ENCODE results near the gene HIBCH. TPM values are rescaled to one million over a fixed set of nuclear protein-coding genes. Genes with fewer than 3 reads are reported as not detected.
"Not testable (repeated sequence)": the region's sequence is repeated elsewhere in the genome, so short reads cannot be mapped to it uniquely, and the experiment has no call there.

The HIBCH gene
- total RNA-seq, 1 donor from 2014 or later = 29.1 TPM

- Mint-ChIP-seq H3K36me3 (ENCODE audit: low read depth) (no peaks in the 10 kb centered on the region), H3K27me3 (peaks cover 31% of the 10 kb centered on the region), H3K4me1 (no peaks in the 10 kb centered on the region), H3K4me3 (no peak overlapping the region), H3K27ac (no peak overlapping the region), H3K9me3 (no peaks in the 10 kb centered on the region)
- intact Hi-C loops (cut with micrococcal nuclease) = loop anchor here (5.0 kb wide), 1 partner anchor 38 kb away; no protein-coding TSS in a partner anchor
- DNase-seq = no peak
Observed at GRCh38 chr2:190334479-190335224, 15.0 kb upstream of the HIBCH start.

DNA sequence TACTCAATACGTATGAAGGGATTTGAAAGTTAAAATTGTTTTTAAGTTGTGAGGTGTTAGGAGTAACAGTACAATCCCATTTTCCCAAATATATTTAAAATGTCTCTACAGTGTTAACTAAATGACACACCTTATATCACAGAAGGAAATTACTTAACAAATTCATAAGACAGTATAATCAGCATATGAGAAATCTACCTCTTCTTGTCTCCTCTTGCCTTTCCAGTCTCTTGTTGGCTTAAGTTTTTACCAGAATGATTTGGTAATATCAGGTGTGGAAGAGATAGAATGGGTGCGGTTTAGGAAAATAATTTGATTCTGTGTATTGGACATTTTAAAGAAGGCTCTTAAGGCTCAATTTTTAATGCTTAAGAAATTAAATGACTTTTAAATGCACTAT is 14.3 kb upstream of the HIBCH start:
- DNase-seq = no peak
- H3K9me3 Mint-ChIP-seq = no peaks in the 10 kb centered on the region
- intact Hi-C loops (cut with micrococcal nuclease) = loop anchor here (5.0 kb wide), 1 partner anchor 38 kb away; no protein-coding TSS in a partner anchor
- no peaks in the 10 kb centered on the region for H3K36me3 Mint-ChIP-seq (ENCODE audit: low read depth)
- no peak overlapping the region for H3K27ac Mint-ChIP-seq
- no peaks in the 10 kb centered on the region for H3K4me1 Mint-ChIP-seq
- peaks cover 30% of the 10 kb centered on the region for H3K27me3 Mint-ChIP-seq
- H3K4me3 Mint-ChIP-seq = no peak overlapping the region

- DNase-seq = no peak
- H3K27me3 Mint-ChIP-seq = peaks cover 30% of the 10 kb centered on the region
- no peaks in the 10 kb centered on the region for H3K4me1 Mint-ChIP-seq
- intact Hi-C loops (cut with micrococcal nuclease) = loop anchor here (5.0 kb wide), 1 partner anchor 39 kb away; no protein-coding TSS in a partner anchor
- no peak overlapping the region for H3K4me3 Mint-ChIP-seq
- no peaks in the 10 kb centered on the region for H3K36me3 Mint-ChIP-seq (ENCODE audit: low read depth)
- H3K9me3 Mint-ChIP-seq = no peaks in the 10 kb centered on the region
- no peak overlapping the region for H3K27ac Mint-ChIP-seq
Observed at GRCh38 chr2:190333395-190333794, 13.8 kb upstream of the HIBCH start.

DNA sequence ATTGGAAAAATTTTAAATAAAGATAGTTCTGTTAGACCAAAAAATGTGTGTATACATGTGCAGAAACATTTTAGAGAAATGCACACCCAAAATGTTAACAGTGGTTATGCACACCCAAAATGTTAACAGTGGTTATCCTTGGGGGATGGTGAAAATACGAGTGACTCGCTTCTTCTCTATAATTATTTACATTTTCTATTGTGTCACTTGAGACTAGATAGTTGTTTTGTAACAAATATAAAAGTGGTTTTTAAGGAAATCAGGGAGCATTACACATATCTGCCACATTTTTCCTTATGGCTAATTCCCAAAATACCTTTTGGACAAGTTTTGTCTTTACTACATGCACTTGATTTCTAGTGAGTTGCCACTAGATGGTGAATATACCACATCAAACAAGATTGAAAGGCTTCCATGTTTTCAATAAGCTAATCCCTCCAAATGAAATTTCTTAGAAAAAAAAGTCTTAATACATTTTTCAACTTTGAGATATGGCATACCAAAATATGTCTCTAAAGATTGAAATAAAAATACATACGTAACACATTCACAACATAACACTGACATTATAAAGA is 9.0 kb upstream of the HIBCH start:
- H3K9me3 Mint-ChIP-seq = no peaks in the 10 kb centered on the region
- no peaks in the 10 kb centered on the region for H3K4me1 Mint-ChIP-seq
- H3K27me3 Mint-ChIP-seq = peaks cover 42% of the 10 kb centered on the region
- H3K4me3 Mint-ChIP-seq = no peak overlapping the region
- intact Hi-C loops (cut with micrococcal nuclease) = no loop called here
- no peaks in the 10 kb centered on the region for H3K36me3 Mint-ChIP-seq (ENCODE audit: low read depth)
- no peak for DNase-seq
- H3K27ac Mint-ChIP-seq = no peak overlapping the region

DNA sequence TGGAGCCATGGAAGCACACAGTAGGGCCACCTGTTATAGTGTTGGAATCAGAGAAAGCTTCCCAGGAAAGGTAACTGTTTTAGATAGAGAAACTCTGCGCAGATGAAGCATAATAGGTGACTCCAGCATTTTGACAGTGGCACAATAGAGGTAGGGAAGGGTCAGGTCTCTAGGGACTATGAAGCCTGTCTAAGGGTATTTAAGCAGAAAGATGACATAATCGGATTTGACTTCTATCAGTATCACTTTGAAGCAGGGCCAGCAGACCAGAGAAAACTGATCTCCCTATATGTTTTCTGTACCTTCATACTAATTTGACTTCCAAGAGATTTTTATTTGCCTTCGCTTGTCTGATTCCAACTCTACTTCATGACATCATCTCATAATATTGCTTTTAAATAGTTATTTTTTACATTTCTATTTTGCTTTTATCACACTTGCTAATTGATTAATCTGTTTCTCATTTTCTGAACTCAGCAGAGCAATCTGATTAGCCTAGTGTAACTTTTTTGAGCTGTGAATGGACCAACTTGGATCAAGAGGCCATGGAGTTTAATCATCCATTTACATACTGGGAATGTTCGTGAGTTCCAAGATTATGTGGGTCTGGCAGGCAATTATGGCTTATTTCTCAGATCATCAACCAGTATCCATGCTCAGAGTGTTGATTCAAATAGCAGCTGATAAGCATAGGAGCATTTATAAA is 8.4 kb upstream of the HIBCH start:
- H3K27ac Mint-ChIP-seq = no peak overlapping the region
- intact Hi-C loops (cut with micrococcal nuclease) = no loop called here

DNA sequence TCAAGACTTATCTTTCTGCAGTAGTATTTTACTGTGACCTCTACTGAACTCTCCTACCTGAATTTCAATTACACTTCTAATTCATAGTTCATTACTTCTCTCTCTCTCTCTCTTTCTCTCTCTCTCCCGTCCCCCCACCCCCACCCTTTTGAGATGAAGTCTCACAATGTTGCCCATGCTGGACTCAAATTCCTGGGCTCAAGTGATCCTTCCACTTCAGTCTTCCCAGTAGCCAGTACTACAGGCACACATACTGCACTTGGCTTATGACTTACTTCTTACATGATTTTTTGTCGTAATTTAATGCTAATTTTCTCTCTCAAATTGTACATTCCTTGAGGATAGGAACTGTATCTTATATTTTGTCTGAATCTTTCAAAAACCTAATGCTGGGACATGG is 6.0 kb upstream of the HIBCH start:
- intact Hi-C loops (cut with micrococcal nuclease) = no loop called here
- Mint-ChIP-seq H3K4me1 (peaks cover 4% of the 10 kb centered on the region), H3K4me3 (no peak overlapping the region), H3K27ac (no peak overlapping the region), H3K27me3 (peaks cover 30% of the 10 kb centered on the region), H3K9me3 (no peaks in the 10 kb centered on the region), H3K36me3 (ENCODE audit: low read depth) (no peaks in the 10 kb centered on the region)
- no peak for DNase-seq

More for the DNA sequence above, 8.4 kb upstream of the HIBCH start:
- DNase-seq = peak; percentile 26
- H3K4me1 Mint-ChIP-seq = no peaks in the 10 kb centered on the region
- no peak overlapping the region for H3K4me3 Mint-ChIP-seq
- H3K36me3 Mint-ChIP-seq (ENCODE audit: low read depth) = no peaks in the 10 kb centered on the region
- peaks cover 40% of the 10 kb centered on the region for H3K27me3 Mint-ChIP-seq
- no peaks in the 10 kb centered on the region for H3K9me3 Mint-ChIP-seq

DNA sequence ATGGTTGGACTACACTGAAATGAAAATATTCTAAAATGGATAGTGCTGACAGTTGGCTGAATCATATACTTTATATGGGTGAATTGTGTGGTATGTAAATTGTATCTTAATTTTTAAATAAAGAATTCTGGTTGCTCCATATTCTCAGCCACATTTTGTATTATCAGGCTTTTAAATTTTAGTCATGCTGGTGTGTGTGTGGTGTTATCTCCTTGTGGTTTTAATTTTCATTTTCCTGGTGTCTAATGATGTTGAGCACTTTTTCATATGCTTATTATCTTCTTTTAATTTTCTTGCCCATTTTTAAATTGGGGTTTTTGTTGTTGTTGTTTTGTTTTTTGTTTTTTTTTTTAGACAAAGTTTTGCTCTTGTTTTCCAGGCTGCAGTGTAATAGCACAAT is 3.8 kb upstream of the HIBCH start:
- peaks cover 18% of the 10 kb centered on the region for H3K4me1 Mint-ChIP-seq
- H3K27me3 Mint-ChIP-seq = peaks cover 18% of the 10 kb centered on the region
- no peak overlapping the region for H3K4me3 Mint-ChIP-seq
- H3K36me3 Mint-ChIP-seq (ENCODE audit: low read depth) = peaks cover 3% of the 10 kb centered on the region
- no peaks in the 10 kb centered on the region for H3K9me3 Mint-ChIP-seq
- no peak for DNase-seq
- no peak overlapping the region for H3K27ac Mint-ChIP-seq
- intact Hi-C loops (cut with micrococcal nuclease) = no loop called here

DNA sequence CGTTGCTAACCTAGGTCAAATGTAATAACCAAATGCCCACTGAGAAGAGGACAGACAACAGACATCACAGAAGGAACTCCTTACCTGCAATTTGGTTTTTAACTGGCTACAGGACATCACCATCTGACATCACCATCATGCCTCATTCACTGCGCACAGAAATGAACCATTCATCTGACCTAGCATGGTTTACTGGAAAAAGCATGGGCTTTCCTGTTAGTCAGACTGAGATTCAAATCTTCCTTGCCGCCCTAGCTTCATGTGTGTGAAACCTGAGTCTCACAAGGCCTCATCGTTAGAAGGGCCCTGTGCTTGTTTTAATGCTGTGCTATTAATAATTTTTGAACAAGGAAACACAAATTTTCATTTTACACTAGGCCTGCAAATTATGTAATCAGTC is 1.1 kb upstream of the HIBCH start:
- intact Hi-C loops (cut with micrococcal nuclease) = loop anchor here (1.0 kb wide), 4 partner anchors 24 to 402 kb away; partner anchors contain the start of genes MFSD6 and NEMP2
- Mint-ChIP-seq H3K4me3 (peak overlapping the region; percentile 95), H3K9me3 (no peaks in the 10 kb centered on the region), H3K27me3 (peaks cover 6% of the 10 kb centered on the region), H3K36me3 (ENCODE audit: low read depth) (peaks cover 3% of the 10 kb centered on the region), H3K27ac (peak overlapping the region; percentile 80), H3K4me1 (peaks cover 30% of the 10 kb centered on the region)
- peak; percentile 68 for DNase-seq

DNA sequence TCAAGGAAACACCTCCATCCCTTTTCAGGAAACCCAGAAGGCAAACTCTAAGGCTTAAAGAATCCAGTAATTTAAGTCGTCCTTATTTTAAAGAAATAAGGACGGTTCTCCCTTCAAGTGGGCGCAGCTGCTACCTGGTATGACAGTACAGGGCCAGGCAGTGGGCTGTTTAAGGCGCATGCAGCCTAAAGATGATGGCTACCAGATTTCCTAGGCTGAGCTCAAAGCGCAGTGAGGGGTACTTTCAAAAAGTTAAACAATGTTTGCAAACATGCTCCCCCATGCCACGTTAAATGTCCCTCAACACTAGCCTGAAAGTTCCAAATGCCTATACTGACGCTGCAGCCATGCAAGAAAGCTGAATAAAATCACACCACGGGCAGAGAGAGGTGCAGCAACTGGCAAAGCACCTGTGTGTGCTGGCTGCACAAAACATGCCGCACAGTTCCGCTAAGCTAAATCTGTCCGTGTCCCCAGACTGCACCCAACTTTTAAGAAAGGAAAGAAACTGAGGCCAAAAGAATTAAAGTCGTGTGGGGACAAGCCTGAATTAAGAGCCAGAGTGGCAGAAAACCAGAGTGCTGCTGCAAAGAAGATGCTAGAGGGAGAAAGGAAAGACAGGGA is 583 bp downstream of the HIBCH start:
- peak overlapping the region; percentile 95 for H3K4me3 Mint-ChIP-seq
- intact Hi-C loops (cut with micrococcal nuclease) = loop anchor here (1.0 to 10.0 kb wide), 4 partner anchors 86 to 874 kb away; partner anchors contain the start of genes ASNSD1, ORMDL1, PMS1 and WDR75
- DNase-seq = peak; percentile 78
- H3K36me3 Mint-ChIP-seq (ENCODE audit: low read depth) = peaks cover 5% of the 10 kb centered on the region
- no peaks in the 10 kb centered on the region for H3K27me3 Mint-ChIP-seq
- no peaks in the 10 kb centered on the region for H3K9me3 Mint-ChIP-seq
- H3K4me1 Mint-ChIP-seq = peaks cover 35% of the 10 kb centered on the region
- H3K27ac Mint-ChIP-seq = peak overlapping the region; percentile 85

DNA sequence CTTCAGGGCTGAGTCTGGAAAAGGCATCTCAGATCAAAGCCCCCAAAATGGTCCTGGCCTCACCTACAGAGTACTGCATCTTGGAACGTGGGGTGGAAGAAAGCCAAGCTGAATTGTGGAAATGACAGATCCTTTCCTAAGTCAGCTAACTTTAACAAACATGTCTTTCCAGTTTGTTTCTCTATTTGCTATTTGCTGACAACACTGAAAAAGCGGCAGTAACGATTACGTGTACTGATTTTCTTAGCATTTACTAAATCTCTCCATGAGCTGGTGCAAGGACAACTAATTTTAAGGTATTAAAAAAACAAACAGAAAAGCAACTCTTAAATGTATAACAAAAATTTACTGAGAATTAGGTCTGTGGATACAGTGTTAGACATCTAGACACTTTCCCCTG is 1.1 kb downstream of the HIBCH start:
- intact Hi-C loops (cut with micrococcal nuclease) = loop anchor here (2.0 to 10.0 kb wide), 3 partner anchors 86 to 874 kb away; partner anchors contain the start of genes ASNSD1 and WDR75
- H3K27me3 Mint-ChIP-seq = no peaks in the 10 kb centered on the region
- H3K4me3 Mint-ChIP-seq = peak overlapping the region; percentile 95
- peaks cover 5% of the 10 kb centered on the region for H3K36me3 Mint-ChIP-seq (ENCODE audit: low read depth)
- peaks cover 35% of the 10 kb centered on the region for H3K4me1 Mint-ChIP-seq
- DNase-seq = no peak
- no peak overlapping the region for H3K27ac Mint-ChIP-seq
- no peaks in the 10 kb centered on the region for H3K9me3 Mint-ChIP-seq

- Mint-ChIP-seq H3K27me3 (no peaks in the 10 kb centered on the region), H3K4me1 (peaks cover 28% of the 10 kb centered on the region), H3K27ac (no peak overlapping the region), H3K9me3 (no peaks in the 10 kb centered on the region), H3K4me3 (no peak overlapping the region), H3K36me3 (ENCODE audit: low read depth) (peaks cover 10% of the 10 kb centered on the region)
- intact Hi-C loops (cut with micrococcal nuclease) = loop anchor here (2.0 to 10.0 kb wide), 3 partner anchors 226 to 870 kb away; partner anchors contain the start of genes ASNSD1 and WDR75
- no peak for DNase-seq
Observed at GRCh38 chr2:190315273-190315672, 4.4 kb downstream of the HIBCH start.

DNA sequence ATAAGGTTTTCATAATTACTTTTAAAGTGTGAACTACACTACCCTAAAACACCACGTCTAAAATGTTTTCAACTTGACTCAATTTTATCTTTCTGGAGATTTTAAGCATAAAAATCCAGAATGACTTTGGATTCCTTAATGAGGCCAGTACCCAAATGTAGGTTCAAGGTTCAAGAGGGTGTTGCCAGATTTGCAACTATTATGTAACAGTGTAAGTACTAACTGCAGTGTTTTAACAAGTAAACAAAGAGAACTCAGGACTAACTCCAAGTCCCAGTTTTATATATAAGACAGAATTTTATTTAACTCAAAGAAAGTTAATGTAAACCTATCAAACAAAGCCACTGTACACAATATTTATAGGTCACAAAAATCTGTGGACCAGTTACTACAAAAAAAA is 5.7 kb downstream of the HIBCH start:
- intact Hi-C loops (cut with micrococcal nuclease) = loop anchor here (2.0 to 10.0 kb wide), 2 partner anchors 225 to 869 kb away; partner anchors contain the start of gene WDR75
- H3K4me1 Mint-ChIP-seq = peaks cover 20% of the 10 kb centered on the region
- no peaks in the 10 kb centered on the region for H3K27me3 Mint-ChIP-seq
- DNase-seq = no peak
- H3K27ac Mint-ChIP-seq = no peak overlapping the region
- H3K9me3 Mint-ChIP-seq = no peaks in the 10 kb centered on the region
- peaks cover 9% of the 10 kb centered on the region for H3K36me3 Mint-ChIP-seq (ENCODE audit: low read depth)
- no peak overlapping the region for H3K4me3 Mint-ChIP-seq

- H3K4me3 Mint-ChIP-seq; H3K27ac Mint-ChIP-seq; H3K27me3 Mint-ChIP-seq; H3K36me3 Mint-ChIP-seq (ENCODE audit: low read depth); DNase-seq; H3K9me3 Mint-ChIP-seq: not testable (repeated sequence)
- intact Hi-C loops (cut with micrococcal nuclease) = loop anchor here (10.0 kb wide), 1 partner anchor 868 kb away; the partner anchor contains the start of gene WDR75
- H3K4me1 Mint-ChIP-seq = peaks cover 15% of the 10 kb centered on the region
Observed at GRCh38 chr2:190312635-190313025, 7.0 kb downstream of the HIBCH start.
